ENCODE measurements around the gene TOM1.

The TOM1 gene

DNA sequence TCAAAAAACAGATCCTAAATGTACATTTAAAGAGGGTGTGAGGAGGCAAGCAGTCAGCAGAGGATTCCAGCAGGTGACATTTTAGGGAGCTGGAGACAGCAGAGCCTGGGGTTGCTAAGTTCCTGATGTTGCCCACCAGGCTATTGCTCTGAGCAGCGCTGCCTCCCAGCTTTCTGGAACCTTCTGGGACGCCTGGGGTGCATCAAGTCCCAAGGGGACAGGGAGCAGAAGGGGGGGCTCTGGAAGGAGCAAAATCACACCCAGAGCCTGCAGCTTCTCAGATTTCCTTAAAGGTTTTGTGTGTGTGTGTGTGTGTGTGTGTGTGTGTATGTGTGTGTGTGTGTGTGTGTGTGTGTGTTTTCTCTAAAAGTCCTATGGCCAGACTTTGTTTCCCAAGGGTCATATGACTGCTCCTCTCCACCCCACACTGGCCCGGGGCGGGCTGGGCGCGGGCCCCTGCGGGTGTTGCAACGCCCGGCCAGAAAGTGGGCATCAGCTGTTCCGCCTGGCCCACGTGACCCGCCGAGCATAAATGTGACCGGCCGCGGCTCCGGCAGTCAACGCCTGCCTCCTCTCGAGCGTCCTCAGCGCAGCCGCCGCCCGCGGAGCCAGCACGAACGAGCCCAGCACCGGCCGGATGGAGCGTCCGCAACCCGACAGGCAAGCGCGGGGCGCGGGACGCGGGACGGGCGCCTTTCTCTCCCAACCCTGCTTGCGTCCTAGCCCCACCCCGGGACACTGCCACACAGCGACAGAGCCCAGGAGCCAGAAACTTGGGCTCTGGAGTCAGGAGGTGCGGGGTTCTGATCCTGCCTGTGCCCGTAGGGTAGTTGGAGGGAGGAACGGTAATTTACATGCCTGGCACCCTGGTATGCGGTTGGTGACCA is 81.1 kb downstream of the TOM1 start, which contains the start of gene HMOX1:
Gene HMOX1, plus strand, starts transcription at position 560 of the 887 bp plus-strand sequence. Its CDS starts 78 bp downstream, at position 638.
- peak; percentile 90 for DNase-seq (ENCODE audit: low spot score)
- TF ChIP-seq, protein P1, sequence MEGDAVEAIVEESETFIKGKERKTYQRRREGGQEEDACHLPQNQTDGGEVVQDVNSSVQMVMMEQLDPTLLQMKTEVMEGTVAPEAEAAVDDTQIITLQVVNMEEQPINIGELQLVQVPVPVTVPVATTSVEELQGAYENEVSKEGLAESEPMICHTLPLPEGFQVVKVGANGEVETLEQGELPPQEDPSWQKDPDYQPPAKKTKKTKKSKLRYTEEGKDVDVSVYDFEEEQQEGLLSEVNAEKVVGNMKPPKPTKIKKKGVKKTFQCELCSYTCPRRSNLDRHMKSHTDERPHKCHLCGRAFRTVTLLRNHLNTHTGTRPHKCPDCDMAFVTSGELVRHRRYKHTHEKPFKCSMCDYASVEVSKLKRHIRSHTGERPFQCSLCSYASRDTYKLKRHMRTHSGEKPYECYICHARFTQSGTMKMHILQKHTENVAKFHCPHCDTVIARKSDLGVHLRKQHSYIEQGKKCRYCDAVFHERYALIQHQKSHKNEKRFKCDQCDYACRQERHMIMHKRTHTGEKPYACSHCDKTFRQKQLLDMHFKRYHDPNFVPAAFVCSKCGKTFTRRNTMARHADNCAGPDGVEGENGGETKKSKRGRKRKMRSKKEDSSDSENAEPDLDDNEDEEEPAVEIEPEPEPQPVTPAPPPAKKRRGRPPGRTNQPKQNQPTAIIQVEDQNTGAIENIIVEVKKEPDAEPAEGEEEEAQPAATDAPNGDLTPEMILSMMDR (IDR thresholded peaks at IDR 0.05; ENCODE audit: extremely low read depth, insufficient read depth, missing control alignments), result peak; percentile 42
- in situ Hi-C loops (cut with MboI; ENCODE audit: low pct_unique_long_range_greater_than_20kb, low sequenced_read_pairs, unreplicated experiment), result no loop called here

DNA sequence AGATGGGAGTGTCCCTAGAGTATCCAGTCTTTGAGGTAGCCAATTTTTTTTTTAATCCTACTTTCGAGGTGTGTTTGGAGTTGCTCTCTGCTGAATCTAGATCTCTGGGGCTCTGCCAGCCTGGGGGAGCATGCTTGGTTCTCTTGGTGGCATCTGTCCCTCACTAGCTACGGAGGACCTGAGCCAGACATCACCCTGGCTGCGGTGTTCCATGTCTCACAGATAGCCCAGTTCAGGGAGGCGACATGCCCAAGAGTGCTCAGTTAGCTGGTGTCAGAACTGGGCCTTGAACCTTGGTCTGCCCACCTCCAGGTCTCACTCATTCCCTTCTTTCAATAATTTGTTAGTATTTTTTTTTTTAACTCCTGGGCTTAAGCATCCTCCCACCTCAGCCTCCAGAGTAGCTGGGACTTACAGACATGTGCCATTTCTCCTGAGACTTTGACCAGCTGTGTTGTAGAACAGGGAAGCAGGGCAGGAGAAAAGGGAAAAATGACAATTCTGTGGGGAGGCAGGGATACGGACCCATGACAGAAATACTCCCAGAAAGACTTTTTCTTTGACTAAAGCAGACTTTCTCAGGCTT is 81.8 kb downstream of the TOM1 start:
- TF ChIP-seq, protein P1 (IDR thresholded peaks at IDR 0.05; ENCODE audit: extremely low read depth, insufficient read depth, missing control alignments), result no peak
- DNase-seq (ENCODE audit: low spot score), result no peak
- in situ Hi-C loops (cut with MboI; ENCODE audit: low pct_unique_long_range_greater_than_20kb, low sequenced_read_pairs, unreplicated experiment), result no loop called here

DNA sequence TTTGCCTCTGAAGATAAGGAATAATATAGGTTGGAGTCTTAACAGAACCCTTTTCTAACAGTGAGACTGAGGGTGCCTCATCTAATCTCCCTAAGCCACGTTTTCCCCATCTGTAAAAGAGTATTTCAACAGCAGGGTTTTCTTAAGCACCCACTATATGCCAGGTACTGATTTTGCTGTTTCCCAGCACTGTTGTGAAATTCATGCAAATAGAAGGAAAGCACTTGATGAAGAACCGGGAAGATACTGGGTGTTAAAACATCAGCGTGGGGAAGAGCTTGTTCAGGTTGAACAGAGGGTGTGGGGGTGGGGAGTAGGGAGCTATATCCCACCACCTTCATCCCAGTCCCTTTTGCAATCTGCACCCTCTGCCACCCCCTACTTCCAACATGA is 84.0 kb downstream of the TOM1 start:
- TF ChIP-seq, protein P1 (IDR thresholded peaks at IDR 0.05; ENCODE audit: extremely low read depth, insufficient read depth, missing control alignments), result no peak
- in situ Hi-C loops (cut with MboI; ENCODE audit: low pct_unique_long_range_greater_than_20kb, low sequenced_read_pairs, unreplicated experiment), result no loop called here
- no peak for DNase-seq (ENCODE audit: low spot score)

DNA sequence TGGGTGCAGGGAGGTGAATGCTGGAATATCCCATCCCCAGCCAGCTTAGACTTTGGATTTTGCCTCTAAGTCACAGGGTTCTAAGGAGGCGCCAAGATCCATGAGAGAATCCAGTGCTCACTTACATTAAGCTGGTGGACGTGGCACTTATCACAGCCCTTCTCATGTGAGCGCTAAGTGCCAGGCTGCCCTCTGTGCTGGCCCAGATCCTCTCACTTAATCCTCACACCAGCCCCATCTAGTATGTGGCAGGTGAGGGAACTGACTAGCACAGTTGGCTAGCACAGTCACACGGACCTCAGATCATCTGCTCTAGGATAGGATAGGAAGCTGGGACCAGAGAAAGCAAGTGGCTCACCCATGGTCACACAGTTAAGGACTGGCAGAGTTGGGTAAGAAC is 84.8 kb downstream of the TOM1 start:
- TF ChIP-seq, protein P1 (IDR thresholded peaks at IDR 0.05; ENCODE audit: extremely low read depth, insufficient read depth, missing control alignments), result no peak
- no peak for DNase-seq (ENCODE audit: low spot score)
- in situ Hi-C loops (cut with MboI; ENCODE audit: low pct_unique_long_range_greater_than_20kb, low sequenced_read_pairs, unreplicated experiment), result no loop called here

DNA sequence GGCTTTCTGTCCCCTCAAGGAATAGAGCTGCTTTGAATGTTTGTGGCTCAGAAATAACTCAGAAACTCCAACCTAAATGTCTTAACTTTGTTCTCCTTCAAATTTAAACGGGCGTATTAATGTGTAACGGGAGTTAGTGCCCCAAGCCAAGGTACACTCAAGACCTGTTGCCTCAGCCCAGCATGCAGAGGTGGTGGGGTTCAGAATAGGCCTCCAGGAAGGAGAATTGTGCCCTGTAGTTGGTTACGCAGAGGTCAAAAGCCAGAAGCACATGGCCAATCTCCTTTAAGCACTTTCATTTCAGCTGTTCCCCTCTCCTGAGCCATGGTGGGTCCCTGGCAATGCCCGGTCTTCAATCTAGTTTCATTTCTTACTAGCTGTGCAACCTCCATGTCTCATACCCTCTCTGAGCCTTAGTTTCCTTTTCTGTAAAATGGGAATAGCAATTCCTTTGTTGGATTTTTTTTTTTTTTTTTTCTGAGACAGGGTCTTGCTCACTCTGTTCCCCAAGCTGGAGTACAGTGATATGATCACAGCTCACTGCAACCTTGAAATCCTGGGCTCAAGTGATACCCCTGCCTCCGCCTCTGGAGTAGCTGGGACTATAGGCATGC is 85.4 kb downstream of the TOM1 start:
- no peak for DNase-seq (ENCODE audit: low spot score)
- TF ChIP-seq, protein P1 (IDR thresholded peaks at IDR 0.05; ENCODE audit: extremely low read depth, insufficient read depth, missing control alignments), result no peak
- in situ Hi-C loops (cut with MboI; ENCODE audit: low pct_unique_long_range_greater_than_20kb, low sequenced_read_pairs, unreplicated experiment), result no loop called here

DNA sequence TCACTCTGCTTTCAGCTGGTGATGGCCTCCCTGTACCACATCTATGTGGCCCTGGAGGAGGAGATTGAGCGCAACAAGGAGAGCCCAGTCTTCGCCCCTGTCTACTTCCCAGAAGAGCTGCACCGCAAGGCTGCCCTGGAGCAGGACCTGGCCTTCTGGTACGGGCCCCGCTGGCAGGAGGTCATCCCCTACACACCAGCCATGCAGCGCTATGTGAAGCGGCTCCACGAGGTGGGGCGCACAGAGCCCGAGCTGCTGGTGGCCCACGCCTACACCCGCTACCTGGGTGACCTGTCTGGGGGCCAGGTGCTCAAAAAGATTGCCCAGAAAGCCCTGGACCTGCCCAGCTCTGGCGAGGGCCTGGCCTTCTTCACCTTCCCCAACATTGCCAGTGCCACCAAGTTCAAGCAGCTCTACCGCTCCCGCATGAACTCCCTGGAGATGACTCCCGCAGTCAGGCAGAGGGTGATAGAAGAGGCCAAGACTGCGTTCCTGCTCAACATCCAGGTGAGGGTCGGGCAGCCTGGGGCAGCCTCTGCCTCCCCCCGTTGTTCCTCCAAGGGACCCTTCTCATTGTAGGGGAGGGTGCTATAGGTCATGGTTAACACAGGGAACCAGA is 87.1 kb downstream of the TOM1 start:
- TF ChIP-seq, protein P1 (IDR thresholded peaks at IDR 0.05; ENCODE audit: extremely low read depth, insufficient read depth, missing control alignments), result no peak
- in situ Hi-C loops (cut with MboI; ENCODE audit: low pct_unique_long_range_greater_than_20kb, low sequenced_read_pairs, unreplicated experiment), result no loop called here
- no peak for DNase-seq (ENCODE audit: low spot score)

Measured in GM13977 (cell line).